IPS DF 4.7 (cell line): ENCODE data around the gene NKD1.

Experiments used
- DNase-seq: peaks from one replicate; pipeline ENCODE4 v3.0.0-alpha.2; 2013; ENCODE audit warnings: low spot score; ENCODE audit errors: extremely low read depth

The NKD1 gene

DNA sequence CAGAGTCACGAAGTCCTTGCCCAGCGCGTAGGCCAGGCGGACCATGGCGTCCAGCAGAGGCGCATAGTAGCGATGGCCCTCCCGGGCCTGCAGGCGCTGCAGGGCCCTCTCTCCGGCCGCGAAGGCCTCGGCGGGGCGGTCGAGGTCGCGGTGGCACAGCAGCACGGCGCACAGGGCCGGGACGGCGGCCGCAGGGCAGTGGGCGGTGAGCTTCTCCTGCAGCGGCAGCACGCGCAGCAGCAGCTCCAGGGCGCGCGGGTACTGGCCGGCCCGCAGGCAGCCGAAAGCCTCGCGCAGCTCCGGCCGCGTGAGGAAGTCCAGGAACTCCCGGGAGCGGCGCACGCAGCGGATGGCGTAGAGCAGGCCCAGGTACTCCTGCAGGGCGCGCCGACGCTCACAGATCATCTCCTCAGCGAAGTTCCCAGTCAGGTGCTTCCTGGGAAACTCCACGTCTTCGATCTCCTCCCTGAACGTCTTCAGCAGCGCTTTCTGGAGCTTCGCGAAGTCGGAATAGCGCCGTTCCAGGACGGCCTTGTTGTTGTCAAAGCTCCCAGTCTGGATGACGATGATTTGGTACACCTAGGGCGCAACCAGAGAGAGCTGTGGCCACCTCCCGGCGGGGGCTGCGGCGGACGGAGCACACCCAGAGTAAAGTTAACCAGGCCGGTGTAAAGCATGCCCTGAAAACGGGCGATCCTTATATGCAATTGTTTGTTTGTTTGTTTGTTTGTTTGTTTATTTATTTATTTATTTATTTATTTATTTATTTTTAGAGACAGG is 125.5 kb downstream of the NKD1 start:
- DNase-seq = no peak

DNA sequence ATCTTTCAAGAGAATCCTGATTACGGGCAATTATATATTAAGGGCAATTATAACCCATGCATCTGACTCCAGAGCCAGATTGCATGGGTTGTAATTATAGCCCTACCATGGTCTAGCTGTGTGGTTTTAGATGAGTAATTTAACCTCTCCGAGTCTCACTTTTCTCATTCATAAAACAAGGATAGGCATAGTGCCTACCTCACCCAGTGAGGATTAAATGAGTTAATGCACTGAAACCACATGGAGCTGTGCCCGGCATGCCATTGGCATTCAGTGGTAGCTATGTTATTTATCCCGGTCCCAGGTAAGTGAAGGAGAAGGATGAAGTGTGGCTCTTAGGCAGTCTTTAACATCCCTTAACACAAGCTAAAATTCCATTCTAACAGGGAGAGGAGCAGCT is 126.6 kb downstream of the NKD1 start:
- no peak for DNase-seq

DNA sequence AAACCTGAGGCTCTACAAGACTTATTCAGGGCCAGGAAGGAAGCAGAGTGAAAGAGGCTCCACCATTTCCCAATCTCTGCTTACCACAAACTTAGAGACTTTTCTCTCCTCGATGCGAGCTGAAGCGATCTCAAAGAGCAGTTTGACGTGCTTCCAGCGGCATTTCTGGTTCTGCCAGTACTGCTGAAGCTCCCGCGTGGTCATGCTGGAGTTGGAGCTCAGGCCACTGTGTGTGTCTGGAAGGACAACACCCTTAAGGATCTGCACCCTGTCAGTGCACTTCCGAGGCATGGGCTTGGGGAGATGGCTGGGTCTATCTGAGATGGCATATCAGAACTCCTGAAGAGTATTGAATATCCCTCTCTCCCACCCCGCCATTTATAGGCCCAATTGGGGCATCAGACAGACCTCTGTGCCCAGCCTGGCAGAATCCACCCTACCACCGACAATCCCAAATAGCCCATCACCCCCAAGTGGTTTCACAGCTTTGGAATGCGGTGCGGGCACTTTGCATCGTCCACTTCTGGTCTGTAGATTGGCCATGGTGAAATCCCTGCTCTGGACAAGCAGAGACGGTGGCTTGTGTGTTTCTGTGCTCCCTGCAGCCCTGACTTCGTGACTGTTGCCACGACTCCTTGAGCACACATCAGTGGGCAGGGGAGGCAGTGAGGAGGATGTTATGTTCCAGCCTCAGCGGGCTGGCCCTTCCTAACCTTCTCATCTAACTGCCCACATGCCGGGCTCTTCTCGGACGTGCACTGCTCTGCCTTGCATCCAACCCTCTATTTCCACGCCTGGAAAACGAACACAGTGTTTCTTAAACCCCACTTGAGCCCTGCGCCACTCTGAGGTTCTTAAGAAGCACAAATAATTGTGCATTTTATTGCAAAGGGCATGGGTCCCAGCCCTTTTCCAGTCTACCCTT is 127.8 kb downstream of the NKD1 start:
- DNase-seq = no peak

DNA sequence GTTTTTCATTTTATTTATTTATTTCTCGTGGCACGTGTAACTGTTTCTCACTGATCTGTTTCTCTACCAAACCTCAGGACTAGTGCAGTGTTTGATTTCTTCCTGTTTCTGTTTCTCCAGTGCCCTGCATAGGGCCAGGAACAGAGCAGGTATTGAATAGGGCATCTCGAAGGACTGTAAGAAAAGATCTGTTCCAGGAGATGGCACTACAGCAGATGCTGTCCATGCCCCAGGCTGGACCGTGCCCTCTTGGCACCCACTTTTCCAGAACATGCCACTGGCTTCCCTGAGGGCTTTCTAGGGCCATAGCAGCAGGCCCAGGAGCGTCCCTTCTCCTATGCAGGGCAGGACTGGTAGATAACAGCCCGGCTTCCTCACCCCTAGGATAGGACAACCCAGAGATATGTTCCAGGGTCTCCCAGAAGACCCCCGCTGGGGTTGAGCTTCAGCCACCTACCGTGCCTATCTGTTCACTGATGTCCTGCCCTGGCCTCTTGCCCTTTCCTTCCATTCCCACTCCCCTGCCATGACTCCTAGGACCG is 128.6 kb downstream of the NKD1 start:
- DNase-seq = no peak

DNA sequence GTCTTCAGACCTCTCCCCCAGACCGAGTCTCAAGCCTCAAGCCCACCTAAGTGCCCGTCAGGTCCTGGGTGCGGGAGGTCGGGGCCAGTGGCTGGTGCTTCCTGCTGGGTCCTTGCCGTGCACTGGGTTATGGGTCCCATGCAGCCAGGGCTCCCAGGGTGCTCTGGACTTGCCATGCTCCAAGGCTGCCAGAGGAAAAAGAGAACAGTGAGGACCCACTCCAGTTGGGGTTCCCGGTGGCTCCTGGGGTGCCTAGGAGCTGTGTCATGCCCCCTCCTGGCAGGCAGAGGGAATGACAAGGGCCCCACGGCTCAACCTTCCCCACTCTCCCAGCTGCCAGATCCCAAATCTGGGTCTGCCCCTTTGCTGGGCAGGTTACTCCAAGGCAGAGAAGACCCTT is 129.2 kb downstream of the NKD1 start:
- DNase-seq = no peak

DNA sequence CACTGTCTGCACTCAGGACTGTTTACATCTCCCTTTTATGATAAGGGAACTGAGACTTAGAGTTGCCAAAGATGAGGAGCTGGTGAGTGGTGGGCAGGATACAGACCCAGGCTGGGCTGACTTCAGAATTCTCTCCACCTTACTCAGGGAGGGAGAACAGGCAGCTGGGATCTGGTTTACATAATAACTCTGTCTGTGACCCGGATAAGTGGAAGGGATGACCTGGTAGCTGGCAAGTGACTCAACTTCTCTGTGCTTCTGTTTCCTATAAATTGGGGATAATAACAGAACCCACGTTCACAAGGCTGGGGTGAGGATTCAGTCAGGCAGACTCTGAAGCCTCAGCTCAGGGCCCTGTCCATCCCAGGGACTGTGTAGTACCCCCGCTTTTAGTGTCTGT is 130.3 kb downstream of the NKD1 start:
- no peak for DNase-seq

DNA sequence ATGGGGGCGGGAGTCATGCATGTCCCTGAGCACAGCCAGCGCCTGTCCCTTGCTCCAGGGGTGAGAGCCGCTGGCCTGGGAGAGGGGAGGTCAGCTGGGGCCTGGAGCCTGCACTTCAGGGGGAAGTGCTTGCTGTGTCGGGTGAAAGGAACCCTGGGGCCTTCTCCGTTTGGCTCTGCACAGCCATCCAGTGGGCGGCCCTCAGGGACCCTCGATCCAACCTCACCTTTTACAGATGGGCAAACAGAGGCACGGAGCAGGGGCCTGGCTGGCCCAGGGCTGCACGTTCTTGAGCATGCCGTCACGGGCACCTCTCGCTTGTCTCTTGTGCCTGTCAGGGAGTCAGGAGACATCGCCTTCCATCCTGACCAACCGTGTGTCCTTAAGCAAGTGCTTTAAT is 131.1 kb downstream of the NKD1 start:
- DNase-seq = no peak

DNA sequence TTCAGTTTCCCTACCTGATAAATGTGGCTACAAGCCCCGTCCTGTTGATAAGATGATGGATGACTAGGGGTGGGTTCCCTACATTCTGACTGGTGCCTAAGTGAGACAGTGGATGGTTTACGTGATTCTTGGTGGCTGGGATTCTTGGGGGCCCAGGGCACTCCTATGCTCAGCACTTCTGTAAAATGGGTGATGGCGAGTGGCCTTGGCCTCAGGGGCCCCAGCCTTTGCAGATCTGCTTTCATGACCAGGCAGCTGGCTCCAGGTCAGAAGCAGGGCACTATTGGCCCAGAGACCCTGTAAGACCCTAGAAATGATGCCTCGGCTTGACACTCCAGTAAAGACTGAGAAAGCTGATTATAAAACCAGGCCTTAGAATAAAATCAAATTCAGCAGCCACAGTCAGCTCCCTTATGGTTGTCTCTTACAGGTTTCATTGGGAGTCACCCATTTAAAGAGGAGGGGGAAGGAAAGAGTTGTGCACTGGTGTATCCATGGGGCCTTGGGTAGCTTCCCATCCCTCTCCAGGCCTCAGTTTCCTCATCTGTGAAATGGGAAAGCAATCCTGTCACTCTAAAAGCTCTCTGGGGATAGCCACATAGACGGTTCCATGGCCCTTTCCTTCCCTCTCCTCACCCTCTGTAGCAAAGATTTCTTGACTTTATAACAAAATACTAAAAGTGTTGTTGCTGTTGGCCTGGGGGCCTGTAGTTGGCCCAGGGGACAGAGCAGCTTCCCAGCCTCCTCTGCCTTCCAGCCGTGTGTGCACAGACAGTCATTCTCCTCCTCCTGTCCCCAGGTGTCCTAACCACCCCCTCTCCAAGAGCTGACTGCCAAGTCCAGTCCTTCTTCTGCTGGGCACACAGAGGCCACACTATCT is 131.7 kb downstream of the NKD1 start:
- no peak for DNase-seq

DNA sequence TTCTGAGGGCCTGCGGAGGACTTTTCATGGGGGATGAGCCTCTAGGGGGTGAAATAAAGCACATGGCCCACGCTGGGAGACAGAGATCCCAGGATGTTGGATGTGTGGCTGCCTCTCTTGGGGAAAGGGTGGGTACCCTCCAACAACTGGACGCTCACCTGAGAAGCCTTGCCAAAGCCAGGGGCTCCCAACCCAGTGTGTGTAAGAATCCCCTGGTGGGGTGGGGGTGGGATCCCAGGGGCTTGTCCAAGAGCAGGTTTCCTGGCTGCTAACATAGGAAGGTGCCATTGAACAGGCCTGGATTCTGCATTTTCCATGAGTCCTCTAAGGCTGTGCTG is 132.3 kb downstream of the NKD1 start:
- no peak for DNase-seq

DNA sequence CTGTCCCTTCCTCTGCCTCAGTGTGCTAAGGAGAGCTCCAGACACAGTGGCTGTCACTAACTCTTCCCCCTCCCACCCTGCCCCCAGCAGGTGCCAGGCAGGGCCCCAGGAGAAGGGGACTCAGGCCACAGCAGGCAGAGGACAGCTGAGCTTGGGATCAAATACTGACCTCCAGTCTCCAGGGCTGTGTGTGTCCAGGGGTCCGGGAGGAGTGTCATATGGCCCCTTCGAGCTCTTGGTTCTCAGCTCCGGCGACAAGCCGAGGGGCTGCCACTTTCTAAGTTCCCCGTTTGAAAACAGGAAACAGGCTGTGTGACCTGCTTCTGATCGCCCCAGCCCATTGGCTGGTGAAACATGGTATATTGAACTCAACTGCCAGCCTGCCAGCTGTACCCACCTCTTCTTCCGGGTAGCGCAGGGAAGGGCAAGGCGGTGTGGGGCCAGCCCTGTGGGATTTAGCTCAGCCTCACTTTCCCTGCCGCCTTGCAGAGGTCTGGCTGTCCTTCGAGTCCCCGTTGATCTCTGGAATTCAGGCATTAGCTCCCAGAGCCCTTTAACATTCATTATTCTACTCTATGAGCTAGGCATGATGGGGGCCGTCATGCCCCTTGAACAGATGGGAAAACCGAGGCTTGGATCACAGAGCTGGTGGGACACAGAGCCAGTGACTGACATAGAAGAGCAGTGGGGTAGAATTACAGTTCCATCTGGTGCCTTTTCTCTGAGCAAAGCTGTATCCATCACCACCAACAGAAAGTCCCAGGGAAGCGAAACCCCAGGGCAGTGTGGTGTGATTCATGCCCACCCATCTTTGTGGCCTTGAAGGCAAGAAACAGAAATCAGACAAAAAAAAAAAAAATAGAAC is 133.1 kb downstream of the NKD1 start, which contains the start of gene SNX20:
Gene SNX20, minus strand, starts transcription at position 292 of the 865 bp plus-strand sequence. CDS start 3,786 bp downstream, outside the sequence.
- no peak for DNase-seq

DNA sequence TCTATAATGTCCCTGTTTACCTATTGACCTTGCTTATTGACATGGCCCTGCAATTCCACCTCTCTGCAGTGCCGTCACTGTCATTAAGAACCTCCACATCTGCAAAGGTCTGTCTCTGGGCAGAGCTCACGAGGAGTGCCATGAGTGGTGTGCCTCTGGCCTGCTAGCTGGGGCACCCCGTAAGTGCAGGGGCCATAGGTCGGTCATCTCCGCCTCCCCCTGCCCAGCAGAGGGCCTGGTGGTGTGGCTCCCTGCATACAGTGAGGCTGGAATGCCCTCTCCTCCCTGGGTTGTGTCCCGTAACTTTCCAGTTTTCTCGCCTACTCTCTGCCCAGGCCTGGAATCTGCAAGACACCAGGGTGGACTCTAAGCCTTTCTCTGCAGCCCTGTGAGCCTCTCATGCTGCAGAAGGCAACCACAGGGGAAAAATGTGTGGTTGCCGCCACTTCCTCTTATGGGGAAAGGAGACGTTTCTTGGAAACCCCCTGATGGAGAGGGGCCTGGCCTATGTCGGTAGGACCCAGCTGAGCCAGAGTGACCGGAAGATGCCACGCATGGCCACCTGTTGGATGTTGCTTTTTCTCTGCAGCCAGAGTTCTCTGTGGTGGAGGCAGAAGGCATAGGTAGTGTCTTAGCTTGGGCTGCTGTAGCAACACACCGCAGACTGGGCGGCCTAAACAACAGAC is 135.6 kb downstream of the NKD1 start:
- DNase-seq = no peak

DNA sequence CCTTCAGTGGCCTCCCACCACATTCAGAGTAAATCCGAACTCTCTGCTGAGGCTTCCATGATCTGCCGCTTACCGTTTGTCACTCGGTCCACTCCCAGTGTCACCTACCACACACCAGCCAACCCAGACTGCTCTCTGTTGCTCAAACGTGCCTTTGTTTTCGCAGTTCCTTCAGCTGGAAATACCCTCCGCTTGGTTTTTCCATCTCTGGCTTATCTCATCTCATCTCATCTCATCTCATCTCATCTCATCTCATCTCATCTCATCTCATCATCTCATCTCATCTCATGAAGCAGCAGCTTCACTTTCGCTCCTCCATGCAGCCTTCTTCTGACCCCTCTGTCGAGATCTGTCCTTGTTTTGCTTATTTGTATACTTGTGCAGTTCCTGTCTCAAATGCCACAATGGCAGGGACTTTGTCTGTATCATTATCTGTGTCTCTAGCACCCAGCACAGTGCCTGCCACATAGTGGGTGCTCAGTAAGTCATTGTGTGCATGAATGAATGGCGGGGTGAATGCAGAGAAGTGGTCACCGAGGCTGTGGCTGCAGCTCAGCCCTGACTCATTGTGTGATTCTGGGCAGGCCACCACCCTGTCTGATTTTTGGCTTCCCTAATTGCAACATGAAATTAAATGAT is 136.7 kb downstream of the NKD1 start:
- DNase-seq = no peak

DNA sequence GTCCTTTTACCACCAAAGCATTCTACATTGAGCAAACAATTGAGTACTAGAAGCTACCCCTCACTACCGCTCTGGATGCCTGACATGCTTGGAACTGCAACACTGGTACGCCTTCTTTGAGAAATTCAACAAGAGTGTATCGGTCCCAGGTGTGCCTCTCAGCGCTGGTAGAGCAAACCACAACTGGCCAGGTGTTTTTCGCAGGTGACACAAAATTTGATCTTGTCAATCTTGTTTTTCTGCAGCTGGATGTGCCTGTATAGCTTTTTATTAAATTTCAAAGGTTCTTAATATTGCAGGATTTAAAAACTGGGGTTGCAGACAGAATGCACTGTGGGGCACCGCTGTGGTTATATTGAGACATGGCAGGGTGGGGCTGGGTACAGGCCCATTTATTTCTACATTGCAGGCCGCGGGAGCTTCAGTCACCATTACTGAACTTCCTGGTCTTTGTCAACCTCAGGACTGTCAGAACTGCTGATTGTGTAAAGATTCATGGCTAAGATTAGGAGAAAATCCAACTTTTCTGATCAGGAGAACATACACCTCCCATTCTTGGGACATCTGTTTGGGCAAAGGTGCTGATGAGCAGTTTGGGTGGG is 137.4 kb downstream of the NKD1 start:
- no peak for DNase-seq

DNA sequence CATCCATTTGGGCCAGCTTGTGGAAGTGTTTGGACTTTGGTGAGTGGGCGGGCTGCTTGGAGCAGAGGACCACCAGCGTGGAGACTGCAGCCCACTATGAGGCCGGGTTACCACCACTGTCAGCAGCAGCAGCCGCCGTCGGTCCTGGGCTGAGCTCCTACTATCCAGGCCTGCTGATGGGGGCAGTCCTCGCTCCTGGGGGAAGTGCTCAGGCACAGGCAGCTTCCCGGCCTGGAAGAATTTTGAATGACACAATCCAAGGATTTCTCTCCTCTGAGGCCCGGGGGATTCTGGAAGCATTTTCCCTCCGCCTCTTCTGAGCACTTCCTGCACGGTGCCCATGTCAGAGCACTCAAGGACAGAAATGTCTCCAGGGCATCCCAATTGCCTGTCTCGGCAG is 139.9 kb downstream of the NKD1 start:
- no peak for DNase-seq

DNA sequence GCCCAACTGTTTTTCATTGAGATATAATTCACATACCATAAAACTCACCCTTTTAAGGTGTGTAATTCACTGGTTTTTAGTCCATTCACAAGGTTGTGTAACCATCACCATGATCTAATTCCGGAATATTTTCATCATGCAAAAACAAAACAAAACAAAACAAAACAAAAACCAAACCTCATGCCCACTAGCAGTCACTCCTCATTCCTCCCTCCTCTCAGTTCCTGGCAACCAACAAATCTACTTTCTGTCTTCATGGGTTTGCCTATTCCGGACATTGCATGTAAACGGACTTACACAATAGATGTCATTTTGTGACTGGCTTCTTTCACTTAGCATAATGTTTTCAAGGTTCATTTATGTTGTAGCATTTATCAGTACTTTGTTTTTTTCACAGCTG is 140.7 kb downstream of the NKD1 start:
- DNase-seq = no peak

DNA sequence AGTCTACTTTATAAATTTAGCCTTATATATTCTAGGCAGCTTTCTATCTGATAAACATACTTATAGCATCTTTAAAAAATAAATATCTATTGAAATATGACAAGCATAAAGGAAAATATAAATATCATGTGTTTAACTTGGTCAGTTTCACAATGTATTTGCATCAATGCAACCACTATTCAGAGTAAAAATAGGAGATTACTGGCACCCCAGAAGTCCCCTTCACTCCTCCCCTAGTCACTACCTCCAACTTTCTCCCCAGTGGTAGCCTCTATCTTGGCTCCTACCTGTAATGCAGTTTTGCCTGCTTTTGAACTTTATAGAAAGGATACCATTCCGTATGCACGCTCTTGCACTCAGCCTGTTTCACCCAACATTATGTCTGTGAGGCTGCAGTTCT is 142.0 kb downstream of the NKD1 start:
- DNase-seq = no peak

DNA sequence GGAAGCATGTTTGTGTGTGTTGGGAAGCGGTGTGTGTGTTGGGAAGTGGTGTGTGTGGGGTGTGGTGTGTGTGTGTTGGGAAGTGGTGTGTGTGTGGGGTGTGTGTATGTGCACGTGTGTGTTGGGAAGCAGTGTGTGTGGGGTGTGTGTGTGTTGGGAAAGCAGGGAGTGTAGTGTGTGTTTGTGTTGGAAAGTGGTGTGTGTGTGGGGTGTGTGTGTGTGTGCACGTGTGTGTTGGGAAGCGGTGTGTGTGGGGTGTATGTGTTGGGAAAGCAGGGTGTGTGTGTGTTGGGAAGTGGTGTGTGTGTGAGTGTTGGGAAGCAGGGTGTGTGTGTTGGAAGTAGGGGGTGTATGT is 144.4 kb downstream of the NKD1 start:
- DNase-seq = no peak

DNA sequence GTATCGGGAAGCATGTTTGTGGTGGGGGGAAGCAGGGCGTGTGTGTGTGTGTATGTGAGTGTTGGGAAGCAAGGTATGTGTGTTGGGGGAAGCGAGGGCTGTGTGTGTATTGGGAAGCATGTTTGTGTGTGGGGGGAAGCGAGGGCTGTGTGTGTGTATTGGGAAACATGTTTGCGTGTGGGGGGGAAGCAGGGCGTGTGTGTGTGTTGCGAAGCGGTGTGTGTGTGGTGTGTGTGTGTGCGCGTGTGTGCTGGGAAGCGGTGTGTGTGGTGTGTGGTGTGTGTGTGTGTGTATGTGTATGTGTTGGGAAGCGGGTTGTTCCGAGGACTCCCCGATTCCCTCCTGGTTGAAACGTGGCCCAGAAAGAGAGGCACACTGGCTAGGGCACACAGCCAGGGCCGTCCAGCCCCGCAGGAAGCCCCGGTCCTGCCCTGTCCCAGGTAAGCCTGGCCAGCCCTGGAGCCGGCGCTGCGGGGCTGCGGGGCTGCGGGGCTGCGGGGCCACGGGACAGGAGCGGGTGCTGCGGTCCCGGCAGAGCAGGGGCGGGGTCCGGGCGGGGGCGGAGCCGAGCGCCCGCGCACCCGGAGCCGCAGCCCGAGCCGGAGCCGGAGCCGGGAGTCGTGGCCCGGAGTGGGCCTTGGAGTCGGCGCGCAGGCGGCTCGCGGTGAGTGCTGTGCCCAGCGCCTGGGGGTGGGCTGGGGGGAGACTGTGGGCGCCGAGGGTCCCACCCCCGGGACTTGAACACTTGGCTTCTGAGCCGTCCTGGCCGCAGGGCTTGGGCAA is 145.0 kb downstream of the NKD1 start, which contains the start of gene NOD2:
Gene NOD2, plus strand, starts transcription at position 608 of the 783 bp plus-strand sequence. CDS start 5,890 bp downstream, outside the sequence.
- no peak for DNase-seq
